Effector memory CD8-positive, alpha-beta T cell (primary cell): ENCODE data around the gene CDK14.

Experiments
- ATAC-seq: fragments of 150-1000 bp; cut with Tn5 transposase; replicated peaks from 2 replicates; pipeline ENCODE4 v1.10.0; 2021; ENCODE audit warnings: mild to moderate bottlenecking, moderate library complexity
- DNase-seq, 3 experiments: peaks; one replicate each; pipeline ENCODE4 v3.0.0; 2021
- H3K27ac Mint-ChIP-seq, 2 donors: one replicate each; pipeline ENCODE4 v1.8.0; 2022; ENCODE audit warnings: mild to moderate bottlenecking in 2 of 2, mixed read lengths in 2 of 2, moderate library complexity in 2 of 2
- H3K27me3 Mint-ChIP-seq, 2 donors: one replicate each; pipeline ENCODE4 v1.8.0; 2022; ENCODE audit warnings: mixed read lengths in 2 of 2
- H3K36me3 Mint-ChIP-seq: one replicate; pipeline ENCODE4 v1.8.0; 2022; ENCODE audit warnings: mild to moderate bottlenecking, moderate library complexity, mixed read lengths; ENCODE audit not compliant: insufficient read depth
- H3K4me1 Mint-ChIP-seq, 2 donors: one replicate each; pipeline ENCODE4 v1.8.0; 2022; ENCODE audit warnings: low read depth in 2 of 2, mixed read lengths in 2 of 2
- H3K4me3 Mint-ChIP-seq, 2 donors: one replicate each; pipeline ENCODE4 v1.8.0; 2022; ENCODE audit warnings: mild to moderate bottlenecking in 2 of 2, mixed read lengths in 2 of 2, moderate library complexity in 2 of 2
- H3K9me3 Mint-ChIP-seq, 2 donors: one replicate each; pipeline ENCODE4 v1.8.0; 2022; ENCODE audit warnings: mixed read lengths in 2 of 2

The CDK14 gene

DNA sequence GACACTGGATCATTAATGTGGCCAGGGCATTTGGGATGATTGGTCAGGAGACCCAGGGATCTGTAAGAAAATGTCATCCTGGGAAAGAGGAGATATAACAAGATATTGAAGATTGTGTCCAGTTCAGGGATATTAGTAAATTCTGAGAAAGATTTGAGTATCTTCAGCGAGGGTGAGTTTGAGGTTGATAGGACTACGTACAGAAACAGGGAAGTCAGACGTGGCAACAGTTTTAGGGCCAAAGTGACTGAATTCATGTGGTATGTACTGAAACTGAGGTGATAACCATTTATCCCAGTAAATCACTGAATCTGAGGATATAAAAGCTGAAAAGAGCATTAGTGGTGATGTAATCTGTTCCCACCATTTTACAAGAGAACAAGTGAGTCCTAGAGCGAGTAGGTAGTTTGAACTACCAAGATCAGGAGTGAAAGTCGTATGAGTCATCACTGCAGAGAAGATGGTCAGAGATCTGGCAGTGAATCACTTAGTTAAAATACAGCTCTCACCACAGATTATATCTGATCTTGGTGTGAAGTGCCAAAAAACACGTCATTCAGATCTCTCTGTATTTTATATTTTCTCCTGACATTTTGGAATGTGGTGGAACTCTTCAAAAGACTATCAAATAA is 220.5 kb downstream of the CDK14 start:
- no peak overlapping the region for H3K4me3 Mint-ChIP-seq
- H3K27me3 Mint-ChIP-seq, result no peaks in the 10 kb centered on the region
- ATAC-seq (no peak), DNase-seq (no peak)
- no peak overlapping the region for H3K27ac Mint-ChIP-seq
- H3K9me3 Mint-ChIP-seq, result peaks cover 12 to 25% of the 10 kb centered on the region in 2 donors
- no peaks in the 10 kb centered on the region for H3K4me1 Mint-ChIP-seq
- no peaks in the 10 kb centered on the region for H3K36me3 Mint-ChIP-seq

DNA sequence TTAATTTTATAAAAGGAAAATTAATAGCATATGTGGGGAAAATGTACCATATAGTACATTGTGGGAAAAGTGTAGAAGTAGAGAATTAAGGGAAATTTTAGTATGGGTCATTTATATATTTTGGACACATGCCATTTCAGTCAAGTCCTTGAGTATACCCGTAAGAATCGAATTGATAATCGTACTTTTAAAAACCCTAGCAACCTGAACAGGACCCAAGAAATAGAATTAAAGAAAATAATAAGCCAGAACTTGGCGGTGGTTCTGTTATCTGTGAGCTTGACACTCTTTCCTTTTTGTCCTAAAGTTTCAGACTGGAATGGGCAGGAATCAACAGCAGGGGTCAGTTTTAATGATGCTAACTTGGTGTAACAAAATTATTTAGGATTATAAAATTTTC is 221.0 kb downstream of the CDK14 start:
- H3K36me3 Mint-ChIP-seq, result no peaks in the 10 kb centered on the region
- ATAC-seq (no peak), DNase-seq (no peak)
- H3K27me3 Mint-ChIP-seq, result no peaks in the 10 kb centered on the region
- no peak overlapping the region for H3K4me3 Mint-ChIP-seq
- peaks cover 12 to 30% of the 10 kb centered on the region in 2 donors for H3K9me3 Mint-ChIP-seq
- H3K4me1 Mint-ChIP-seq, result no peaks in the 10 kb centered on the region
- H3K27ac Mint-ChIP-seq, result no peak overlapping the region

DNA sequence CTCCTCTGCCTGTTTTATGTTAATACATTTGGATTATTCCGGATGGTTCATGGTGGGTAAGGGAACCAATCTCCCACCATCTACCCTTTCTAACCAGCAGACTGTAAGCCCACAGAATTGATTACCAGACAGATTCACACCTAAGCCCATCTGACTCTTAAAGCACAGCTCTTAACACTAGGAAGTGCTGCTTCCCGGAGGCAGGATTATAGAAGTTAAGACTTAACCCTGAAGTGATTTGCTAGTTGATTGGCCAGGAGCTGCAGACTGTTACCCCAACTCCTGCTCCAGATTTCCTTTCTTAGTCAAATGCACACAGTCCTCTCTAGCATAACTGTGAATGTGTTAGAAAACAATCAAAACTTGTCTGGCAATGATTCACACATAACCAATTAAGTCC is 221.7 kb downstream of the CDK14 start:
- Mint-ChIP-seq H3K4me1 (no peaks in the 10 kb centered on the region), H3K36me3 (no peaks in the 10 kb centered on the region), H3K27ac (no peak overlapping the region), H3K4me3 (no peak overlapping the region), H3K9me3 (peaks cover 14 to 37% of the 10 kb centered on the region in 2 donors), H3K27me3 (no peaks in the 10 kb centered on the region)
- DNase-seq (no peak), ATAC-seq (no peak)

DNA sequence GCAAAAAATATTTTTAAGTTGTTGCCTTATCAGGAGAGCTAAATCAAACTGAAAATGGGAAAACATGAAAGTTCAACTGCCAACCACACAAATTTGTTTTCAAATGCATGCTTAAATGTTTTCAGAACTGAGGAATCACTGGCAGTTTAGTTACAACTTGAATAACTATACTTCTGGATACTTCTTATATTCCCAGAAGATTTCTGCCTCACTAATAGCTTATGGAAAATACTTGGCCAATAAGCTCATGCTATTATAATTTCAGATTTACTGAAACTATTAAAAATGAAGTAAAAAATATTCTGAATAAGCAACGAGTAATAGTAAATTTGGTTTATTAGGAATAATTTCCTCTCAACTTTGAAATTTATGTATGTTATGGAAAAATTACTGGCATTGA is 222.2 kb downstream of the CDK14 start:
- ATAC-seq, result no peak
- Mint-ChIP-seq H3K36me3 (no peaks in the 10 kb centered on the region), H3K27me3 (no peaks in the 10 kb centered on the region), H3K4me3 (no peak overlapping the region), H3K4me1 (no peaks in the 10 kb centered on the region), H3K9me3 (peaks cover 16 to 37% of the 10 kb centered on the region in 2 donors), H3K27ac (no peak overlapping the region)
- DNase-seq, result no peak

DNA sequence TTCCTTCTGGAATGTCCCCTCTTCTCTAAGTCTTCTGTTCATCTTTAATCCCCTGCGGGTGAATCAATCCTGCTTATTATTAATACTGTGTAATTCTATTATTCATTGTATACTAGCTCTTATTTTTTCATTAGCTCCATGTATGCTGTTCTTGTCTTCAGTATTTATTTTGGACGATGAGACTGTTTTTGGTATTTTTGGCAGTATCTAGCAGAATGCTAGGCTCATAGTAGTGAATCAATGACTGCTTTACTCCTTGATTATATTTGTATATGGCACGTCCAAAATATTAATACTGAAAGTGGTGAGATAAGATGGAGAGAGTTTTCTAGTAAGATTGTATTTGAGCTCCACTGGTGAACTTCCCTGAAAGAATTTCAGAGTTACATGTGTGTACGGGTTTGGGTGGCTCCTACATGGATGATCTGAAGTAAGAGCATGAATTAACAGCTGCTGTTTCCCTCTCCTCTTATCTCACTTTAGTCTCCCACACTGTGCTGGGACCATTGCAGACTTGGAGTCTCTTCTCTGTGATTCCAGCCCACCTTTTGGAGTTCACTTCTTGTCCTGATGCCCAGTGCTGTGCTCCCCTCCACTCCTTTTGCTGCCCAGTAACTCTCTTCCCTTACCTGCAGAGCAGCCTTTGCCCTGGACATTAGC is 226.0 kb downstream of the CDK14 start:
- DNase-seq (no peak), ATAC-seq (no peak)
- Mint-ChIP-seq H3K27me3 (no peaks in the 10 kb centered on the region), H3K27ac (no peak overlapping the region), H3K4me3 (no peak overlapping the region), H3K4me1 (no peaks in the 10 kb centered on the region), H3K9me3 (peaks cover 11 to 21% of the 10 kb centered on the region in 2 donors), H3K36me3 (no peaks in the 10 kb centered on the region)

DNA sequence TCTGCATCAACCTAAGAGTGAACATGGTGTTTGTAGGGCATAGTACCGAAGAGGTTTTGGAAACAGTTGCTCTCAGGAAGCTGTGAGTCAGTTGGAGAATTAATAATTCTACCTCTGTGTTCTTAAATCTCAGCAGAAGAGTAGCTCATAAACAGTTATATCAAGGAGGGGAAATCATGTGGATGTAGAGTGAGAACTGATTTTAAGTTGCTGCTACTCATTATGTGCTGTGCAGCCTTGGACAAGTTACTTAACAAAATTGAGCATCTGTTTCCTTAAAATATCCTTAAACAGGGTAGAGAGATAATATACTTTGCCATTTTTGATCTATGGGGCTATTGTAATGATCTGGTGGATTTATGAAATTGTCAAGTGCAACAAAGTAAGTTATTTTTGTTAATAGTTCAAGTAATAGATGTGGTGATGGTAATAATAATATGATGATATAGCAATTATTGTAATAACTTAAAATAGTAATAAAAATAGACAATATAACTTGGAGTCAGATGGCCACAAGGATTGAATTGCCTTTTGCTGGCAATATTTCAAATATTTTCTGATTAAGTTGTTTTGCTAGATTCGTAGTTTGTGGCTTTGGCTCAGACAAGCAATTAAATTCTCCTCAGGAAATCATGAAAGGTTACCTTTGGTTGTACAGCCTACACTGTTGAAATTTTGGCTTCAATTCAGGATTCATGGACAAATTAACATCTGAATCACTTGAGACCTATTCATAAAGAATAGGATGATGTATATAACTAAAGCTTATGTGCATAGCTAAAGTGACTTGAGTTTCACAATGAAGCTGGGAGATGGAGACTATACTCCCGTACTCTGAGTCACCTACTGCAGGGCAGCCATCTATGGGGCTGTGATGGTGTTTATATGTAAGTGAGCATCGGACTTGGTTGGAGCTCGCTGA is 228.5 kb downstream of the CDK14 start:
- DNase-seq, result no peak
- Mint-ChIP-seq H3K4me1 (no peaks in the 10 kb centered on the region), H3K36me3 (no peaks in the 10 kb centered on the region), H3K27me3 (no peaks in the 10 kb centered on the region), H3K4me3 (no peak overlapping the region), H3K9me3 (peaks cover 11 to 27% of the 10 kb centered on the region in 2 donors), H3K27ac (no peak overlapping the region)
- no peak for ATAC-seq

DNA sequence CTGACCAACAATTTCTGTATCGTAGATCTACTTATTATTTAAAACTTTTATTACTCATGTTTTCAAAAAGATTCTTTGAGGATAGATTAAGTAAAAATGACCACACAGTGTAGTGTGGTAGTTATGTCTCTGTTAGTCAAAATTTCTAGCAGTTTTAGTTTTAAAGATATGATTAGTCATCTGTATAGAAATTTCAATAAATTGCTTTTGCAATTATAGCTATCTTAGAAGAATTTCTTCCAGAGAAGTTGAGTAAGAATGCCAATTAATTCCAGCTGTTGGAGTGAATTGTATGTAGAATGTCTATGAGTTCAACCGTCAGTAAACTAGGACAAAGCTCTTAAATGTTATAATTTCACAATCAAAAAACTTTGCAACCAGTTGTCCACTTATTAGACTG is 229.7 kb downstream of the CDK14 start:
- Mint-ChIP-seq H3K4me3 (no peak overlapping the region), H3K9me3 (peaks cover 8 to 19% of the 10 kb centered on the region in 2 donors), H3K4me1 (no peaks in the 10 kb centered on the region), H3K27me3 (no peaks in the 10 kb centered on the region), H3K36me3 (peaks cover 3% of the 10 kb centered on the region), H3K27ac (no peak overlapping the region)
- ATAC-seq (no peak), DNase-seq (no peak)

DNA sequence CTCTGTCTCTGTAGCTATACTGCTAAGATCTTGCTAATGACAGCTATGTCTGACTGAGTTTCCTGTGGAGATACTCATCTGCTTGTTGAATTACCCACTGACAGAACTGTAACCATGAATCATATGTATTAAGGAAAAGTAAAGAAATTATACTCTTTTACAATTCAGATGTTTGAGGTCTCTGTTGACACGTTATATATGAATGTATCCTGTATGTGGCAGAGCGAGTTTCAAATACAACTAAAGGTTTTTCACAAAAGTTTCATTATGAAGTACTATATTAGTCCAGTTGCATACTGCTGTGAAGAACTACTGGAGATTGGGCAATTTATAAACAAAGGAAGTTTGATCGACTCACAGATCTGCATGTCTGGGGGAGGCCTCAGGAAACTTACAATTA is 232.5 kb downstream of the CDK14 start:
- Mint-ChIP-seq H3K27me3 (no peaks in the 10 kb centered on the region), H3K27ac (no peak overlapping the region), H3K4me1 (no peaks in the 10 kb centered on the region)

DNA sequence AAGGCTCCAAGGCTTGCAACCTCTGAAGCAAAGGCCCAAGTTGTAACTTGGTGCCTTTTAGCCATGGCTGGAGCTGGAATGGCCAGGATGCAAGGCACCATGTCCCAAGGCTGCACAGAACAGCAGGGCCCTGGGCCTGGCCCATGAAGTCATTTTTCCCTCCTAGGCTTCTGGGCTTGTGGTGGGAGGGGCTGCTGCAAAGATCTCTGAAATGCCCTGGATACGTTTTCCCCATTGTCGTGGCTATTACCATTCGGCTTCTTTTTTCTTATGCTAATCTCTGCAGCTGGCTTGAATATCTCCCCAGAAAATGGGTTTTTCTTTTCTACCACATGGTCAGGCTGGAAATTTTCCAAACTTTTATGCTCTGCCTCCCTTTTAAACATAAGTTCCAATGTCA is 234.2 kb downstream of the CDK14 start:
- H3K27me3 Mint-ChIP-seq, result no peaks in the 10 kb centered on the region

More for the DNA sequence above, 232.5 kb downstream of the CDK14 start:
- Mint-ChIP-seq H3K36me3 (peaks cover 3% of the 10 kb centered on the region), H3K4me3 (no peak overlapping the region), H3K9me3 (peaks cover 4 to 13% of the 10 kb centered on the region in 2 donors)
- no peak for ATAC-seq
- no peak for DNase-seq

DNA sequence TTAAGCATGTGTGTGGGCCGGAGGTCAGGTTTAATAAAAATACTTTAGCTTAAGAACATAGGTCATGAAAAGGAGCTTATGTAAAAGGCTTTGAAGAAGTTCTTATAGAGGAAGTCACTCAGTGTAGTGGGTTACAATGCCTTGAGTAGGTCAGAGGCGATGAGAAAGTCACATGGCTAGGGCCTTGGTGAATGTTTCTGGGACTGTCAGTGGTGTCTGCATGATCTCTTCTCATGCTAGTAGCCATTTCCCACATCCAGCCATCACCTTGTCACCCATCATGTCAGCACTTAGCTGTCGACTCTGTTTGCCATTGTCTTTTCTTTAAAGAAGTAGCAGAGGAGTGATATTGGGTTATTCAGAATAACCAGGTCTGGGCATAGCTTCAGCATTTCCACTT is 236.6 kb downstream of the CDK14 start:
- no peak overlapping the region for H3K4me3 Mint-ChIP-seq
- H3K9me3 Mint-ChIP-seq, result peaks cover 11 to 28% of the 10 kb centered on the region in 2 donors
- ATAC-seq (no peak), DNase-seq (no peak)
- peaks cover 3% of the 10 kb centered on the region for H3K36me3 Mint-ChIP-seq
- no peaks in the 10 kb centered on the region for H3K27me3 Mint-ChIP-seq
- H3K4me1 Mint-ChIP-seq, result no peaks in the 10 kb centered on the region
- no peak overlapping the region for H3K27ac Mint-ChIP-seq

More for the DNA sequence above, 234.2 kb downstream of the CDK14 start:
- peaks cover 11 to 27% of the 10 kb centered on the region in 2 donors for H3K9me3 Mint-ChIP-seq
- peaks cover 3% of the 10 kb centered on the region for H3K36me3 Mint-ChIP-seq
- no peaks in the 10 kb centered on the region for H3K4me1 Mint-ChIP-seq
- H3K27ac Mint-ChIP-seq, result no peak overlapping the region
- DNase-seq (no peak), ATAC-seq (no peak)
- no peak overlapping the region for H3K4me3 Mint-ChIP-seq

DNA sequence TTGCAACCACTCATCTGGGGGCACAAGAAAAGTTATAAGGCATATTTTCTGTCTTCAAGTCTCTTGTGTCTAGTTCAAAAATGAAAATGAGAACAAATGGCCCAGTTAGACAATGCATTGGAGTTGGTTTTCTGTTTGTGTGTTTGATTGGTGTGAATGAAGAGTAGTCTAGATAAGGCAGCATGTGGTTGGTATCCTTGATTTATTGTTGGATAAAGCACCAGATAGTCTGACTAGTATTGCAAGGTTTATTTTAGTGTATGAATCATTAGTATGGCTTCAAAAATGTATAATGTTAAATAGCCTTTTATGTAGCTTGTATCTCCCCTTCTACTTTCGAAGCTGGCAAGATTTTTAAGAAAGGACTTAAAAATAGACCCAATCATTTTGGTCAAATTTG is 237.3 kb downstream of the CDK14 start:
- ATAC-seq, result no peak
- Mint-ChIP-seq H3K27ac (no peak overlapping the region), H3K9me3 (peaks cover 11 to 27% of the 10 kb centered on the region in 2 donors), H3K4me1 (no peaks in the 10 kb centered on the region), H3K36me3 (peaks cover 3% of the 10 kb centered on the region), H3K27me3 (no peaks in the 10 kb centered on the region), H3K4me3 (no peak overlapping the region)
- no peak for DNase-seq

DNA sequence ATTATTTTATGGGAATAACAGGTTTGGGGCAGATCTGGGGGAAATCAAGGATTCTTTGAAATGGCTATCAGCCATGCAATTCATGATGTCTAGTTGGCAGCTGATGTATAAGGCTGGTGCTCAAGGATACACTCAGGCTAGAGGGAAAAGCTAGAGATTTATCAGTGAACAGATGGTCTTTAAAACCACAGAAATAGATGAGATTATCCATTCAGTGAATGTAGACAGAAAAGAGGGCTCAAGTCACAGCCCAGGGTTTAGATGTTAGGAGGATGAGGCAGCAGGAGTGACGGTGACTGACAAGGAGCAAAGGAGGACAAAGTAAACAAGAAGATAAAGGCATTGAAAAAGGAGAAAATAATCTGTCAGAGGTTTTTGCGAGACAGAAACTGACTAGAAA is 238.7 kb downstream of the CDK14 start:
- Mint-ChIP-seq H3K9me3 (peaks cover 14 to 22% of the 10 kb centered on the region in 2 donors), H3K4me3 (no peak overlapping the region), H3K27ac (no peak overlapping the region), H3K36me3 (peaks cover 3% of the 10 kb centered on the region), H3K4me1 (no peaks in the 10 kb centered on the region), H3K27me3 (no peaks in the 10 kb centered on the region)
- ATAC-seq, result no peak
- DNase-seq, result no peak

DNA sequence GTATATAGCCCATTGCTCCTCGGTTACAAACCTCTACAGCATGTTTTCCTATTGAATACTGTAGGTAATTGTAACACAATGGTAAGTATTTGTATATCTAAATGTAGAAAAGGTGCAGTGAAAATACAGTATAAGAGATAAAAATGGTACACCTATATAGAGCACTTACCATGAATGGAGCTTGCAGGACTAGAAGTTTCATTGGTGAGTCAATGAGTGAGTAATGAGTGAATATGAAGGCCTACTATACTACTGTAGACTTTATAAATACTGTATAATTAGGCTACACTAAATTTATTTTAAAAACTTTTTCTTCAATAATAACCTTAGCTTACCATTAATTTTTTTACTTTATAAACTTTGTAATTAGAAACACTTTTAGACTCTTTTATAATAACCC is 239.7 kb downstream of the CDK14 start:
- Mint-ChIP-seq H3K27ac (no peak overlapping the region), H3K36me3 (no peaks in the 10 kb centered on the region), H3K27me3 (no peaks in the 10 kb centered on the region), H3K4me1 (no peaks in the 10 kb centered on the region), H3K4me3 (no peak overlapping the region), H3K9me3 (peaks cover 15 to 22% of the 10 kb centered on the region in 2 donors)
- no peak for DNase-seq
- ATAC-seq, result no peak
